K562 (cell line): ENCODE results near the gene ZER1. TPM values are rescaled to one million over a fixed set of nuclear protein-coding genes. Genes with fewer than 3 reads are reported as not detected.
A peak's percentile ranks its signal among the peaks of the same experiment; 100 is the strongest.

ENCODE experiments used
- ATAC-seq: fragments of 200-7000 bp; cut with Tn5 transposase; 3 replicates; pipeline ENCODE4 v1.9.1; 2020; ENCODE audit warnings: moderate library complexity
- BruUV-seq: library from RNA; stranded (reverse); fragments of 400-500 nt; replicated peaks from 2 replicates; lab custom pipeline; 2021; lab: Mats Ljungman, UMichigan
- CTCF ChIA-PET: fragments of 300-600 bp; formaldehyde crosslinking; extraction: SDS; loops from one replicate; lab custom pipeline; 2021; ENCODE audit warnings: low intra/inter-chr PET ratio; lab: Yijun Ruan, JAX
- POLR2A ChIA-PET: fragments of 300-600, 350-650 bp; sonication (Branson Sonifier 250); formaldehyde crosslinking; extraction: SDS; loops from one replicate; lab custom pipeline; 2021; ENCODE audit warnings: antibody characterized with exemption, inconsistent platforms; lab: Yijun Ruan, JAX
- DNase-seq, 4 experiments: peaks; one replicate each; pipeline versions ENCODE4 v3.0.0 to v3.0.0-alpha.2; 2011 to 2018; ENCODE audit warnings: low spot score in 3 of 4, mixed read lengths in 3 of 4; ENCODE audit errors: extremely low read depth in 1 of 4
- FAIRE-seq: peaks from 2 replicates; lab custom pipeline; 2011; peaks lifted over from hg19 to GRCh38; lab: Jason Lieb, UNC
- H2AFZ ChIP-seq: 2 replicates; pipeline ENCODE4 v1.6.0; 2011; ENCODE audit warnings: low read depth, low read length, control low read depth, inconsistent platforms
- H3K27ac ChIP-seq: fragments of 200-600 bp; 3 replicates; pipeline ENCODE4 v1.8.0; 2011; ENCODE audit warnings: low read depth, mild to moderate bottlenecking, control low read depth, inconsistent platforms, low read length, moderate library complexity, mixed read lengths; ENCODE audit errors: extremely low read depth
- H3K27me3 ChIP-seq, 2 experiments: fragments of 300-600 bp in 1 of 2; 2 replicates in 1 of 2; 3 replicates in 1 of 2; pipeline versions ENCODE4 v1.6.0 to v1.8.0; 2011; ENCODE audit warnings: inconsistent platforms in 2 of 2, low read length in 2 of 2, mild to moderate bottlenecking in 1 of 2, mixed read lengths in 1 of 2, moderate library complexity in 1 of 2; ENCODE audit not compliant: control insufficient read depth in 2 of 2, insufficient read depth in 2 of 2
- H3K36me3 ChIP-seq: fragments of 300-600 bp; 3 replicates; pipeline ENCODE4 v1.8.0; 2011; ENCODE audit warnings: mild to moderate bottlenecking, low read length, inconsistent platforms; ENCODE audit not compliant: control insufficient read depth, insufficient read depth
- H3K4me1 ChIP-seq, 2 experiments: fragments of 200-600 bp in 1 of 2; replicated peaks in 1 of 2; 2 replicates in 1 of 2; 3 replicates in 1 of 2; pipeline versions ENCODE4 v1.5.1 to v1.8.0; 2011; ENCODE audit warnings: inconsistent platforms in 2 of 2, low read length in 2 of 2, mild to moderate bottlenecking in 1 of 2, mixed read lengths in 1 of 2, moderate library complexity in 1 of 2; ENCODE audit not compliant: control insufficient read depth in 2 of 2, insufficient read depth in 2 of 2
- H3K4me2 ChIP-seq: 2 replicates; pipeline ENCODE4 v1.6.1; 2011; ENCODE audit warnings: low read length, control low read depth, inconsistent platforms, mixed read lengths; ENCODE audit not compliant: insufficient read depth
- H3K4me3 ChIP-seq: fragments of 200-600 bp; sonication (generic), shearing (Covaris generic); 2 replicates; pipeline ENCODE4 v1.5.1; 2016; ENCODE audit warnings: control low read depth, inconsistent platforms
- H3K79me2 ChIP-seq: fragments of 200-600 bp; 3 replicates; pipeline ENCODE4 v1.8.0; 2011; ENCODE audit warnings: low read length, inconsistent platforms; ENCODE audit not compliant: control insufficient read depth, insufficient read depth
- H3K9ac ChIP-seq, 2 experiments: 2 replicates each; pipeline versions ENCODE4 v1.6.0 to v1.6.1; 2011; ENCODE audit warnings: low read depth in 2 of 2, low read length in 2 of 2, control low read depth in 1 of 2, inconsistent platforms in 1 of 2, mild to moderate bottlenecking in 1 of 2, mixed read lengths in 1 of 2; ENCODE audit not compliant: insufficient read depth in 1 of 2
- H3K9me1 ChIP-seq: one replicate; pipeline ENCODE4 v1.6.0; 2011; ENCODE audit warnings: inconsistent platforms, mild to moderate bottlenecking, low read length, moderate library complexity; ENCODE audit not compliant: control insufficient read depth, insufficient read depth
- H3K9me3 ChIP-seq: replicated peaks from 2 replicates; pipeline ENCODE4 v1.5.1; 2011; ENCODE audit warnings: low read depth, low read length, inconsistent platforms; ENCODE audit not compliant: control insufficient read depth, insufficient read depth
- H4K20me1 ChIP-seq: replicated peaks from 2 replicates; pipeline ENCODE4 v1.6.1; 2011; ENCODE audit warnings: low read length, inconsistent platforms, mixed read lengths; ENCODE audit not compliant: control insufficient read depth, insufficient read depth
- GATA2 ChIP-seq: sonication (generic); formaldehyde crosslinking; IDR thresholded peaks from 2 replicates; pipeline ENCODE4 v1.4.0; 2020; ENCODE audit warnings: mild to moderate bottlenecking, missing genetic modification reagents
- WGBS: fragments of 100-300 bp; shearing (Covaris generic); methylation state at CpG from one replicate; pipeline ENCODE4 v1.1.6; 2016; ENCODE audit warnings: low coverage, mixed read lengths; ENCODE audit not compliant: insufficient coverage; ENCODE audit errors: missing lambda C conversion rate; 5-methylcytosine and 5-hydroxymethylcytosine counted together
- in situ Hi-C: fragments of 300-500 bp; cut with MboI; formaldehyde crosslinking; loops from 4 replicates; pipeline ENCODE4 v1.15.0; 2018; ENCODE audit warnings: inconsistent platforms, mixed read lengths
- intact Hi-C: fragments of 100-400 bp; cut with micrococcal nuclease; formaldehyde crosslinking; loops from 2 replicates; pipeline ENCODE4 v1.14.2; 2022
- polyA plus RNA-seq, 8 experiments: library from polyadenylated mRNA; depleted of rRNA in 4 of 8; stranded (reverse) in 5 of 8; unstranded in 3 of 8; fragments of >200 nt; fragmentation: Nextera tagmentation in 2 of 8; fragmentation: Illumina TruSeq in 1 of 8; extraction: Ambion mirVana in 2 of 8; extraction: Trizol in 1 of 8; gene quantifications; 2 replicates each; pipeline versions ENCODE4 v1.2.1 to v1.2.3, GENCODE V29; 2011 to 2014; ENCODE audit warnings: inconsistent platforms in 1 of 8, missing spikeins in 1 of 8
- total RNA-seq, 7 experiments: library from RNA; depleted of rRNA in 6 of 7; stranded (reverse); fragments of >200 nt in 6 of 7; fragmentation: Illumina TruSeq in 2 of 7; extraction: Trizol in 2 of 7; gene quantifications; 2 replicates each; pipeline versions ENCODE4 v1.2.1 to v1.2.3, GENCODE V29; 2011 to 2021; ENCODE audit warnings: low replicate concordance in 1 of 7
- TF ChIP-seq, protein P1 (sequence below): sonication (generic); formaldehyde crosslinking; IDR thresholded peaks from 2 replicates; pipeline ENCODE4 v1.8.1; 2023; ENCODE audit warnings: missing genetic modification reagents, mild to moderate bottlenecking, borderline replicate concordance

Gene ZER1
- total and polyA plus RNA-seq, 9 of the 15 experiments (the other 6 are each of a cell fraction or from before 2014, with no cell fraction given), result 0.07 to 10.7 (median 6.2) TPM

DNA sequence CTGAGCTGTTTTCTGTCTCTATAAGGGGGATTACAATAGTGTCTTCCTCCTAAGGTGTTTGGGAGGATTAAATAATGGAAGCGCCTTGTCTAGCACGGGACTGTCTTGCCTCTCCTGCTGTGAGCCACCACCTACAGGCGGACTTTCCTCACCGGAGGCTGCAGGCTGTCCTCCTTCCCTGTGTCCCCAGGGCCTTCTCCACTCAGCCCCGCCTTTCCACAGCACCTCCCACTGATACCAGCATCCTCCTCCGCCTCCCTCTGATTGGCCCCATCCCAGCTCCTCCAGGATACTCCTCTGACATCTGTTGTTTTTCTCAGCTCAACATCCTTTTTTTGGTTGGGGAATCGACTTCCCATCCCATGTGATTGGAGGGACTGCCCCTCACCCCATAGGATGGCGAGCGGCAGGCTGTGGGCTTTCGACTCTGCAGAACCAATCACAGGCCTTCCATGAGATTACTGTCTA lies 46.9 kb downstream of the ZER1 start (continued):
- TF ChIP-seq, protein P1, sequence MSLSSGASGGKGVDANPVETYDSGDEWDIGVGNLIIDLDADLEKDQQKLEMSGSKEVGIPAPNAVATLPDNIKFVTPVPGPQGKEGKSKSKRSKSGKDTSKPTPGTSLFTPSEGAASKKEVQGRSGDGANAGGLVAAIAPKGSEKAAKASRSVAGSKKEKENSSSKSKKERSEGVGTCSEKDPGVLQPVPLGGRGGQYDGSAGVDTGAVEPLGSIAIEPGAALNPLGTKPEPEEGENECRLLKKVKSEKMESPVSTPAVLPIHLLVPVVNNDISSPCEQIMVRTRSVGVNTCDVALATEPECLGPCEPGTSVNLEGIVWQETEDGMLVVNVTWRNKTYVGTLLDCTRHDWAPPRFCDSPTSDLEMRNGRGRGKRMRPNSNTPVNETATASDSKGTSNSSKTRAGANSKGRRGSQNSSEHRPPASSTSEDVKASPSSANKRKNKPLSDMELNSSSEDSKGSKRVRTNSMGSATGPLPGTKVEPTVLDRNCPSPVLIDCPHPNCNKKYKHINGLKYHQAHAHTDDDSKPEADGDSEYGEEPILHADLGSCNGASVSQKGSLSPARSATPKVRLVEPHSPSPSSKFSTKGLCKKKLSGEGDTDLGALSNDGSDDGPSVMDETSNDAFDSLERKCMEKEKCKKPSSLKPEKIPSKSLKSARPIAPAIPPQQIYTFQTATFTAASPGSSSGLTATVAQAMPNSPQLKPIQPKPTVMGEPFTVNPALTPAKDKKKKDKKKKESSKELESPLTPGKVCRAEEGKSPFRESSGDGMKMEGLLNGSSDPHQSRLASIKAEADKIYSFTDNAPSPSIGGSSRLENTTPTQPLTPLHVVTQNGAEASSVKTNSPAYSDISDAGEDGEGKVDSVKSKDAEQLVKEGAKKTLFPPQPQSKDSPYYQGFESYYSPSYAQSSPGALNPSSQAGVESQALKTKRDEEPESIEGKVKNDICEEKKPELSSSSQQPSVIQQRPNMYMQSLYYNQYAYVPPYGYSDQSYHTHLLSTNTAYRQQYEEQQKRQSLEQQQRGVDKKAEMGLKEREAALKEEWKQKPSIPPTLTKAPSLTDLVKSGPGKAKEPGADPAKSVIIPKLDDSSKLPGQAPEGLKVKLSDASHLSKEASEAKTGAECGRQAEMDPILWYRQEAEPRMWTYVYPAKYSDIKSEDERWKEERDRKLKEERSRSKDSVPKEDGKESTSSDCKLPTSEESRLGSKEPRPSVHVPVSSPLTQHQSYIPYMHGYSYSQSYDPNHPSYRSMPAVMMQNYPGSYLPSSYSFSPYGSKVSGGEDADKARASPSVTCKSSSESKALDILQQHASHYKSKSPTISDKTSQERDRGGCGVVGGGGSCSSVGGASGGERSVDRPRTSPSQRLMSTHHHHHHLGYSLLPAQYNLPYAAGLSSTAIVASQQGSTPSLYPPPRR, result 0 out of 2 replicates have a peak, but pooled peaks have one; percentile 9
- 0 out of 2 replicates have a peak, but pooled peaks have one; percentile 30 for TF ChIP-seq GATA2 (CRISPR knock-in tag)

DNA sequence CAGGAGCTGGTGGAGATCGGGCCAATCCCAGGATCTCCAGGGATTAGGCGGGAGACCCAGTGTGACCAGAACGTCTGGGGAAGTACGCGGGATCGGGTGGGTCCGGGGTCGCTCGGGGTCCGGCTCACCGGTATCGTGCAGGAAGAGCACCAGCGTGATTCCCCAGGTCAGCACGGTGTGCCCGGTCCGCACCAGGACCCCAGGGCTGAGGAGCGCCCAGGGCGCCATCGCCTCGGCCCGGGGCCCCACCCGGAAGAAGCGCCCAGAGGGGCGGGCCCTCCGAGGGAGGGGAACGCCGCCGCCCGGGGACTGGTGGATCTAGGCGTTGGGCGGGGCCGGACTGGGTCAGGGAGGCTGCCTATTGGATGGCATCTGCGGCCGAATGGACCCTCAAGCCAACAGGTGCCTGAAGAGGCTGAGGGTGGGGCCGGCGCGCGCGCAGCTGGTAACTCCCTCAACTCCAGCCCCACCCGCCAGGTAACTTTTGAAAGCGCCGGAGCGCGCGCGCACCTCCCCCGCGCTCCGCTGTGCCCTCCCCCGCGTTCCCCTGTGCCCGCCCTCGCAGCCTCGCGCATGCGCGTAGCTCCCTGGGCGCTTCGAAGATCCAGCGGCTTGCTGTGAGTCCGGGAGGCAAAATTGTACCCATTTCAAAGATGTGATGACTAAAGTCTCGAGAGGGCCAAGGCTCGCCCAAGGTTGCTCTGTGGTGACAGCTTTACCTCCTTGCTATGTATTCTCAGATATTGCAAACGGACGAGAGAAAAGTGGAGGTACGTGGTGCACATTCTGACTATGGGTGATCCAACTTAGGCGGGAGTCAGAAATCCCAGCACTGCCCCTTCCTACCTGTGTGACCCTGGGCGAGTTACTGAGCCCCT lies 47.6 kb downstream of the ZER1 start, which contains the start of gene ZDHHC12:
TSS of gene ZDHHC12 (minus strand) at position 262 of the 878 bp plus-strand sequence. CDS start at position 228, 34 bp downstream.
- Histone ChIP-seq H3K9ac (peak within 1 kb of the TSS; percentile 83 to 96), H3K4me2 (peak within 1 kb of the TSS; percentile 97), H3K9me1 (peaks cover 2% of the 10 kb centered on the region), H3K4me3 (peak within 1 kb of the TSS; percentile 67), H3K9me3 (no peaks in the 10 kb centered on the region), H3K4me1 (peaks cover 8 to 55% of the 10 kb centered on the region in 2 experiments; a peak in 4 of 5 replicates), H3K36me3 (peaks cover 26% of the 10 kb centered on the region; the same call in 1 of the 3 replicates), H3K27ac (peak within 1 kb of the TSS; percentile 72), H4K20me1 (no peaks in the 10 kb centered on the region), H3K79me2 (peaks cover 8% of the 10 kb centered on the region; the same call in 2 of the 3 replicates), H2AFZ (peak within 1 kb of the TSS; percentile 84), H3K27me3 (no peaks in the 10 kb centered on the region)
- FAIRE-seq (no peak), DNase-seq (peak; percentile 99 to 100 (median 99)), ATAC-seq (peak; percentile 97)
- in situ Hi-C loops, result no loop called here
- under 1% methylated on average over 61 of the region's 68 CpGs for WGBS
- intact Hi-C loops, result no loop called here
- POLR2A ChIA-PET, result interaction anchor here (0.6 to 1.5 kb wide), 9 partner anchors 9 to 553 kb away, joined by 3 to 9 read pairs (median 3); partner anchors contain the start of genes ENDOG and PKN3
- no TSS peak for BruUV-seq
- CTCF ChIA-PET, result no interaction called here
